Measurements from ENCODE around the gene AGFG2.
"Not testable (repeated sequence)": the region's sequence is repeated elsewhere in the genome, so short reads cannot be mapped to it uniquely, and the experiment has no call there.

Gene AGFG2

GRCh38 chr7:100521076-100521475, 17.9 kb upstream of the AGFG2 start:
- no peak for DNase-seq

- DNase-seq: not testable (repeated sequence)
These were observed 17.0 kb upstream of the AGFG2 start for GRCh38 chr7:100521909-100522593.

DNA sequence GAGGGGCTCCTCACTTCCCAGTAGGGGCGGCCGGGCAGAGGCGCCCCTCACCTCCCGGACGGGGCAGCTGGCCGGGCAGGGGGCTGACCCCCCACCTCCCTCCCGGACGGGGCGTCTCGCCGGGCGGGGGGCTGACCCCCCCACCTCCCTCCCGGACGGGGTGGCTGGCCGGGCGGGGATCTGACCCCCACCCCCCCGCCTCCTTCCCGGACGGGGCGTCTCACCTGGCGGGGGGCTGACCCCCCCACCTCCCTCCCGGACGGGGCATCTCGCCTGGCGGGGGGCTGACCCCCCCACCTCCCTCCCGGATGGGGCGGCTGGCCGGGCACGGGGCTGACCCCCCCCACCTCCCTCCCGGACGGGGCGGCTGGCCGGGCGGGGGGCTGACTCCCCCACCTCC, 15.8 kb upstream of the AGFG2 start:
- not testable (repeated sequence) for DNase-seq

GRCh38 chr7:100528108-100528866, 10.7 kb upstream of the AGFG2 start:
- not testable (repeated sequence) for DNase-seq

DNA sequence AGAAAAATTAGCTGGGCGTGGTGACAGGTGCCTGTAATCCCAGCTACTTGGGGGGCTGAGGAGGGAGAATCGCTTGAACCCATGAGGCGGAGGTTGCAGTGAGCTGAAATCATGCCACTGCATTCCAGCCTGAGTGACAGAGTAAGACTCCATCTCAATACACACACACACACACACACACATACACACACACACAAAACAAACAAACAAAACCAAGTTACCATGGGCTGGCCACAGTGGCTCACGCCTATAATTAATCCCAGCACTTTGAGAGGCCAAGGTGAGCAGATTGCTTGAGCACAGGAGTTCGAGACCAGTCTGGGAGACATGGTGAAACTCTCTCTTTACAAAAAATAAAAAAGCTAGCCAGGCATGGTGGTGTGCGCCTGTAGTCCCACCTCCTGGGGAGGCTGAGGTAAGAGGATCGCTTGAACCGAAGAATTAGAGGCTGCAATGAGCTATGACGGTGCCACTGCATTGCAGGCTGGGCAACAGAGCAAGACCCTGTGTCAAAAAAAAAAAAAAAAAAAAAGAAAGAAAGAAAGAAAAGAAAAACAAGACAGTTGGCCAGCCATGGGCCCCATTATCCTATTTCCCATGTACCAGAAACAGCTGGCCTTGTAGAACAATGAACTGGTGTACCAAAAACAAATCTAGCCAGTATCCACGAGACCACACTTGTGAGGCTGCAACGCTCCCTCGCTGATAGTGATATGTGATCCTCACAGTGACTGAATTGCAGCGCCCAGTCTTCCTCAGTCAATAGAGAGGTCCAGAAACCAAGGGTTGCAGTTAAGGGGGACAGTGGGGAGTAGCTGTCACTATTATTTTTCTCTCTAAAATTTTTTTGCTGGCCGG, 6.6 kb upstream of the AGFG2 start:
- no peak for DNase-seq

GRCh38 chr7:100535982-100536381, 3.0 kb upstream of the AGFG2 start:
- not testable (repeated sequence) for DNase-seq

DNA sequence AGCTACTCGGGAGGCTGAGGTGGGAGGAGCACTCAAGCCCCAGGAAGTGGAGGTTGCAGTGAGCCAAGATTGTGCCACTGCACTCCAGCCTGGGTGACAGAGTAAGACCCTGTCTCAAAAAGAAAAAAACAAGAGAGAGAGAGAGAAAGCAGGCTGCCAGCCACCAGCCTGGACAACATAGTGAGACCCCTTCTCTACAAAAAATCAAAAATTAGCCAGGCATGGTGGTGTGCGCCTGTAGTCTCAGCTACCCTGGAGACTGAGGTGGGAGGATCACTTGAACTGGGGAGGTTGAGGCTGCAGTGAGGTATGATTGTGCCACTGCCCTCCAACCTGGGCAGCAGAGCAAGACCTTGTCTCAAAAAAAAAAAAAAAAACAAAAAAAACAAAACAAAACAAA, 2.3 kb upstream of the AGFG2 start:
- DNase-seq: not testable (repeated sequence)

DNA sequence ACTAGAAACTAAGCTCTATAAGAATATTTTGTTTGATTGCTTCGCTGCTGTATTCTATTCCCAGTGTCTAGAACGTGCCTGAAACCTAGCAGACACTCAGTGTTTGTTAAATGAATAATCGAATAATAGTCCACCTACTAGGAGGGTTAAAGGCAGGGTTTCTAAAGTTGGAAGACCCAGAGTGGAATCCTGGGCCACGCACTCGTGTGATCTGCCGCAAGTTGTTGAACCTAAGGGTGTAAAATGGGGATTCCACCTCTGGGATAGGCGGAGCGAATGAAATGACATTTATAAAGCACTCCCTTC, 702 bp upstream of the AGFG2 start:
- no peak for DNase-seq

DNA sequence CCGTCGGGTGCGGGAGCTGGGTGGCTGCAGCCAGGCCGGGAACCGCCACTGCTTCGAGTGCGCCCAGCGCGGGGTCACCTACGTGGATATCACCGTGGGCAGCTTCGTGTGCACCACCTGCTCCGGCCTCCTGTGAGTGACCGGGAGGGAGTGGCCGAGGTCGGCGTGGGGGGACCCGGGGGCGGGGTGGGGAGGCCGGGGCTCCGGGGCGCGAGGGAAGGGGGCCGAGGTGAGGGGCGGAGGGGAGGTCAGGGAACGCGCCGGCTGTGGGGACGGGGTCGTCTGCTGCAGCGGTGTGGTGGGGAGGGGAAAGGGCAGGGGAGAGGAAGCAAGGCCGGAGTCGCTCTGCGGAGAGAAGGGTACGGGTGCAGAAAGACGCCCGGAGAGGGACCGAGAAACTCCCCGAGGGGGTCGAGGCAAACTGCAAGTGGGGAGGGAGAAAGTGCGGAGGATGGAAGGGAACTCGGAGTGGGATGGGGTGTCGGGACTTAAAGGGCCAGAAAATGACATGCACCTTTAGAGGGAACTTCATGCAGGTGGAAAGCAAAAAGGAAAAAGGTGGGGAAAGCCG, 518 bp downstream of the AGFG2 start:
- peak; percentile 34 for DNase-seq

DNA sequence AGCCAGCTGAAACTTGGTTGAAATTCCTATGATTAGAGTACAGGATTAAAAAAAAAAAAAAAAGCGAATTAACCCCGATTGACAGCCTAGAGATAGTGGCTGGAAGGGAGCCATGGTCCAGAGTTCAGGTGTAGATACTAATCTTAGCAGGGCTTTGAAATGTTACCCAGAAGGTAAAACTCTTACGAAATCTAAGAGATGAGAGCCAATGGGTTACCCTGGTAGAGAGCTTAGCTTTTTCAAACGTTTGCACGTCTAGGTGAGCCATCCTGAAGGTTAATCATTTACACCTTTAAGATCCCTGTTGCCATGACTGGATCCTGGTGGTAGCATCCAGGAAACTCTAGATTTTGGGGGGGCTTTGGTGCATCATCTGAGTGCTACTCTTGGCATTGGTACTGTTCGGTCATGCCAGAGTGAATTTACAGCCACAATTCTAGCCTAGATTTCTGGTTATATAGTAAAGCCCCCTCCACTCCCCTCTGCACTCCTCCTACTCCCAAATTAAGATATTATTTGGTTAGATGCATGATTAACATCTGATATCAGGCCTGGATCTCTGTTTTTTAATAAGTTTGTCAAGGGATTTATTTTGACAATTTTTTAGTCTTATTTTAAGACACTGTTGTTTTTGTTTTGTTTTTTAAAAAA, 1.2 kb downstream of the AGFG2 start:
- no peak for DNase-seq

DNA sequence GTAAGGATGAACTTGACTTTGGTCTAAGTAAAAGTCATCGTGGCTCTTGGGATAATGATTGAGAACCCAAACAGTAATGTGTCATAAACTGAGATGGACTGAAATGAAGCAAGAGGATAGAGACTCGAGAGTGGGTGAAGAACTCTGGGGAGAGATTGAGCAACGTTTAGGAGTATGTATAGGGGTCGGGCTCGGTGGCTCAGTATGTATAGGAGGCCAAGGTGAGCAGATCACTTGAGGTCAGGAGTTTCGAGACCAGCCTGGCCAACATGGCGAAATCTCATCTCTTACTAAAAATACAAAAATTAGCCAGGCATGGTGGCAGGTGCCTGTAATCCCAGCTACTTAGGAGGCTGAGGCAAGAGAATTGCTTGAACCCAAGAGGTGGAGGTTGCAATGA, 2.3 kb downstream of the AGFG2 start:
- not testable (repeated sequence) for DNase-seq

DNA sequence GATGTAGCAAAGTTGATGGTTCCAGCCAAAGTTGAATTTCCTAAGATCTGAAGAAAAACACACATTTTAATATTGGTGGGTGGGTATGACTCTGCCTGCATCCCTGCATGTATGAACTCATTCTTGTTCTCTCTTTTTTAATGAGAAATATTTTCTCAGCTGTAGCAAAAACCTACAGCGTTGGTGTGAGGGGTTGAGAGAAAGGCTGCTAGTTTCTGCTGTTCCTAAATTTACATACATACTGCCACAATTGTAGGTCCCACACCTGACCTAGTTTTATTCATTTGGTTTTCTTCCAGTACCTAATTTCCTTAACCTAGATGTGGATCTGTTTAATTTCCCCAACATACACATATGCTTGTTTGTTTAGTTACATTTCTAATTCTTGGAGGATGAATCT, 4.6 kb downstream of the AGFG2 start:
- DNase-seq: no peak

DNA sequence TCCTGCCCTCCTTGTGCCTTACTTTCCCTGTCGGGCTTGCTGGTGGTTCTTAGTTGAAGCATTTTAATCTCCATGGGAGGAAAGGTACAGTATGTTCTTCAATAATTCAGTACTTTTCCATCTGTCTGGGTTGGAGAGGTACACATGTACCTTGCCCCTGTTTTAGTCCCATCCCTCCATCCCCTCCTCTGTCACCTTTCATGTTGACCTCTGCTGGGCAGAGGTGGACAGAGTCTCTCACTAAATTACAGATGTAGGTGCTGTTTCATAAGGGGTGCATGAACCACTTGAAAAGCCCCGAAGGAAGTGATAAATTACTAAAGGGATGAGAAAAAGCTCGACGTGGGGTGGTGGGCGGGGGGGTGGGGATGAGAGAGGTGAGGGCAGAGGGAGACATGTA, 5.4 kb downstream of the AGFG2 start:
- no peak for DNase-seq

GRCh38 chr7:100544967-100545359, 6.0 kb downstream of the AGFG2 start:
- no peak for DNase-seq

DNA sequence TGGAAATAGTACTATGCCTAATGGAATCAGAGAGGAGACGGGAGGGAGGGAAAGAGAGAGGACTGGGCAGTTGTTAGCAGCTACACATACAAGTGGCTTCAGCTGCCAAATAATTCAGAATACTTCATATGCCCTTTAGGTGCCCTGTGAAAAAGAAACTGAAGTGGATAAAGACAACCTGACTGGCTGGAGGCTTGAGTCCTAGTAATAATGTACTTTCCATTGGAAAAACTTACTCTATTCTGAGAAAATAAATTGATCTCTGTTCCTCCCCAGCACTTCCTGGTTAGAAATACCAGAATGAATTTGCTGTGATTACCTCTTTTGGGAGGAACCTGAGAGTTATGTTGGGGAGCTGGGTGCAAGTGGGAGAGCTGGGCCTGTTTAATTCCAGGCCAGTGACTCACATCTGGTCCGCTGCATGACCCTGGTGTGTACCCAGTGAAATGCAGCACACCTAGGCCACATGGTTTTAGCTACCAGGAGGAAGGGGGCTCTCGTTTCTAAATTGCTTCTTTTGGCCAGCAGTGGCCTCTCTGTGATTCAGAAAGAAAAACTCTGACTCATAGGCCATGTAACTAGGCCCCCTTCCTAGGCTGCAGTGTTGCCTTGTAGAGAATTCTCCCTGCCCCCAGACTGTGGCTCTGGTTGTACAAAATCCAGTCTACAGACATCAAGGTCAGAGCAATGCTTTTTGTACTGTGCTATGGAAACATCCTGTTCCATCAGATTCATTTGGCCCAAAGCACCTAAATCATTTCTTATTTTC, 6.5 kb downstream of the AGFG2 start:
- DNase-seq: peak; percentile 80

- no peak for DNase-seq
These were observed 7.3 kb downstream of the AGFG2 start for GRCh38 chr7:100546129-100546925.

DNA sequence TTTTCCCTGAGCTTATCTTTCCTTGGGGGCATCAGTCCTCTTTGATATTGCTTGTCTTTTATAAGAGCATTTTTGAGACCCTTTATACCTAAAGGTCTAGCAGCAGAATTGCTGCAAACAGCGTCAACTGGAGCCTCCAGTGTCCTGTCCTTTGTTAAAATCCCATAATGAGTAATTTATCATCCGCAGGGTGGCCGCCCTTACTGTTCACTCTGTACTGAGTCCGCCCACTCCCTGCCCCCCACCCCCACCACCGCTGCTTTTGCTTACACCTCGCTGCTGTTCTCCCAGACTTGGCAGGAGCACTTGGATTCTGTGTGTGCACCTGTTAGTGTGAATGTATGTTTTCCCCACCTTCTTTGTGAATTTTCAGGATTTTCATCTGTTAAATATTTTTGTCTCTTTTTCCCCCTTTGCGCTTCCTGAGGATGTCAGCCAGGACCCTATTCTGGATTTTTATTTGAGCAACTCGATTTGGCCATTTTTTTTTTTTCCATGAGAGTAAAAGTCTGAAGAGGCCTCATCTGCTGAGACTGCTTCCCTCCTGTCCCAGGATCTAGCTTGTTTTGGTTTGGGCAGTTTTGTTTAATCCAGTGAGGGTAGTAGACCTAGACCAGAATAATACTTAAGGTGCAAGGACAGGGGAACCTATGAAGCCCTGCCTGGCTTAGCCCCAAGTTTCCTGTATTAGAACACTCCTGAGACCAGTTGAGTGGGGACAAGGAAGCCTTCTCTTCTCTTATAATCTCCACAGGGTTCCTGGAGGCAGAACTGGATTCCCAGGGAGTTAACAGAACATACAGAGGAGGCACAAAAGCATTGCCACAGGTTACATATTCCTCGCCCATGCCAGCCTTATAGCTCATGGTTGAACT, 8.2 kb downstream of the AGFG2 start:
- no peak for DNase-seq

DNA sequence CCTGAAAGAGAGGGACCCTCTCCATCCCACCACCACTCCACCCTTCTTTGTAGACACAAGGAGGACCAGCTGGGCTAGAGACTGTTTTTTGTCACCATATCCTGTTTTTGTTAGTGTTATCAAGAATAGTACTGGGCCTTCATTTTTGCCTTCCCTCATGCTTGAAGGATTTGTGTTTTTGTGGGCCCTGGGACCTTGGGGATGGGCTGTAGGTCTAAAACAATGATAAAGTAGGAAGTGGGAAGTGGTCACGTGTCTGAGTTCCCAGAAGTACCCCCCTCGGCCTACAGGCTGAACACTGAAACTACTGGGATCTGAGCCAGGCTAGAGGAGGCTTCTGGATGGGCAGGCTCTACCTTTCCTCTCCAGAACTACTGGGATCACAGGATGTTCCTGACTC, 8.9 kb downstream of the AGFG2 start:
- DNase-seq: no peak

- not testable (repeated sequence) for DNase-seq
These were observed 9.4 kb downstream of the AGFG2 start for GRCh38 chr7:100548446-100548845.

- DNase-seq: no peak
These were observed 13.5 kb downstream of the AGFG2 start for GRCh38 chr7:100552532-100552931.

Measured in stimulated activated CD4-positive, alpha-beta T cell treated with anti-CD3 and anti-CD28 coated beads, Interleukin-15, amount 100 ng/mL, for 24 hours (primary cell).